OCI-LY7 (cell line): Measurements from ENCODE around the gene CDKN1C. TPM values are rescaled to one million over a fixed set of nuclear protein-coding genes. Genes with fewer than 3 reads are reported as not detected.

Source experiments
- BruUV-seq: library from RNA; stranded (reverse); fragments of 400-500 nt; replicated peaks from 2 replicates; lab custom pipeline; 2021; lab: Mats Ljungman, UMichigan
- CTCF ChIA-PET: fragments of 300-600 bp; sonication (Branson Sonifier 250); formaldehyde crosslinking; loops from one replicate; lab custom pipeline; 2022; ENCODE audit warnings: antibody characterized with exemption; ENCODE audit not compliant: unreplicated experiment; lab: Charles Lee
- POLR2A ChIA-PET: fragments of 300-600 bp; sonication (Branson Sonifier 250); formaldehyde crosslinking; loops from one replicate; lab custom pipeline; 2022; ENCODE audit warnings: antibody characterized with exemption; lab: Charles Lee
- DNase-seq: peaks from one replicate; pipeline ENCODE4 v3.0.0-alpha.2; 2015; ENCODE audit warnings: low spot score
- H2AFZ ChIP-seq: fragments of 200-600 bp; sonication (generic), shearing (Covaris generic); 2 replicates; pipeline ENCODE4 v1.6.1; 2014; ENCODE audit warnings: mild to moderate bottlenecking, antibody characterized with exemption, low read length, moderate library complexity
- H3K27ac ChIP-seq: fragments of 200-600 bp; sonication (generic); 2 replicates; pipeline ENCODE4 v1.5.1; 2014; ENCODE audit warnings: mixed run types, low read depth, mild to moderate bottlenecking, moderate library complexity, low read length, inconsistent platforms; ENCODE audit not compliant: poor library complexity, severe bottlenecking
- H3K36me3 ChIP-seq: fragments of 200-600 bp; sonication (generic); 2 replicates; pipeline ENCODE4 v1.6.1; 2014; ENCODE audit warnings: mild to moderate bottlenecking, antibody characterized with exemption, low read length, moderate library complexity, mixed read lengths; ENCODE audit not compliant: insufficient read depth
- H3K4me1 ChIP-seq: fragments of 200-600 bp; sonication (generic); 2 replicates; pipeline ENCODE4 v1.5.1; 2014; ENCODE audit warnings: mild to moderate bottlenecking, low read length; ENCODE audit not compliant: insufficient read depth, poor library complexity, severe bottlenecking
- H3K4me2 ChIP-seq: fragments of 200-600 bp; sonication (generic); 2 replicates; pipeline ENCODE4 v1.6.1; 2014; ENCODE audit warnings: mild to moderate bottlenecking, low read length
- H3K4me3 ChIP-seq: fragments of 200-600 bp; sonication (generic); 2 replicates; pipeline ENCODE4 v1.5.1; 2014; ENCODE audit warnings: mild to moderate bottlenecking, low read depth, low read length; ENCODE audit not compliant: poor library complexity, severe bottlenecking
- H3K79me2 ChIP-seq: fragments of 200-600 bp; sonication (generic); 2 replicates; pipeline ENCODE4 v1.6.1; 2016; ENCODE audit warnings: low read depth, mild to moderate bottlenecking, low read length, moderate library complexity, mixed read lengths; ENCODE audit not compliant: insufficient read depth
- H3K9me2 ChIP-seq: fragments of 200-600 bp; sonication (generic); 2 replicates; pipeline ENCODE4 v1.6.1; 2016; ENCODE audit warnings: mild to moderate bottlenecking, low read length, mixed read lengths; ENCODE audit not compliant: insufficient read depth
- H3K9me3 ChIP-seq: fragments of 200-600 bp; sonication (generic); 2 replicates; pipeline ENCODE4 v1.6.1; 2014; ENCODE audit warnings: mild to moderate bottlenecking, mixed run types, low read length, mixed read lengths
- H4K20me1 ChIP-seq: fragments of 200-600 bp; sonication (generic); 2 replicates; pipeline ENCODE4 v1.6.1; 2014; ENCODE audit warnings: mild to moderate bottlenecking, antibody characterized with exemption, low read length, moderate library complexity, mixed read lengths; ENCODE audit not compliant: insufficient read depth
- EZH2phosphoT487 ChIP-seq: fragments of 200-600 bp; sonication (generic); IDR thresholded peaks from 2 replicates; pipeline ENCODE4 v1.6.1; 2018; ENCODE audit warnings: low read depth, borderline replicate concordance, mild to moderate bottlenecking, mixed run types, antibody characterized with exemption, low read length, moderate library complexity, mixed read lengths
- intact Hi-C: fragments of 100-400 bp; cut with micrococcal nuclease; formaldehyde crosslinking; loops from one replicate; pipeline ENCODE4 v1.10.0; 2022; ENCODE audit not compliant: unreplicated experiment
- total RNA-seq, 2 experiments: library from RNA; depleted of rRNA in 1 of 2; stranded (reverse); fragments of >200 nt in 1 of 2; shearing (Covaris generic) in 1 of 2; gene quantifications; 2 replicates each; pipeline ENCODE4 v1.2.3, GENCODE V29; 2014 to 2022
- TF ChIP-seq, protein P1 (sequence below): fragments of 200-600 bp; sonication (generic); conservative IDR thresholded peaks from 2 replicates; pipeline ENCODE4 v1.5.1; 2014; ENCODE audit warnings: mild to moderate bottlenecking, antibody characterized with exemption, low read length, moderate library complexity, mixed read lengths

CDKN1C gene
- total RNA-seq, 2 experiments from 2014 or later: 0.13 to 0.55 TPM

DNA sequence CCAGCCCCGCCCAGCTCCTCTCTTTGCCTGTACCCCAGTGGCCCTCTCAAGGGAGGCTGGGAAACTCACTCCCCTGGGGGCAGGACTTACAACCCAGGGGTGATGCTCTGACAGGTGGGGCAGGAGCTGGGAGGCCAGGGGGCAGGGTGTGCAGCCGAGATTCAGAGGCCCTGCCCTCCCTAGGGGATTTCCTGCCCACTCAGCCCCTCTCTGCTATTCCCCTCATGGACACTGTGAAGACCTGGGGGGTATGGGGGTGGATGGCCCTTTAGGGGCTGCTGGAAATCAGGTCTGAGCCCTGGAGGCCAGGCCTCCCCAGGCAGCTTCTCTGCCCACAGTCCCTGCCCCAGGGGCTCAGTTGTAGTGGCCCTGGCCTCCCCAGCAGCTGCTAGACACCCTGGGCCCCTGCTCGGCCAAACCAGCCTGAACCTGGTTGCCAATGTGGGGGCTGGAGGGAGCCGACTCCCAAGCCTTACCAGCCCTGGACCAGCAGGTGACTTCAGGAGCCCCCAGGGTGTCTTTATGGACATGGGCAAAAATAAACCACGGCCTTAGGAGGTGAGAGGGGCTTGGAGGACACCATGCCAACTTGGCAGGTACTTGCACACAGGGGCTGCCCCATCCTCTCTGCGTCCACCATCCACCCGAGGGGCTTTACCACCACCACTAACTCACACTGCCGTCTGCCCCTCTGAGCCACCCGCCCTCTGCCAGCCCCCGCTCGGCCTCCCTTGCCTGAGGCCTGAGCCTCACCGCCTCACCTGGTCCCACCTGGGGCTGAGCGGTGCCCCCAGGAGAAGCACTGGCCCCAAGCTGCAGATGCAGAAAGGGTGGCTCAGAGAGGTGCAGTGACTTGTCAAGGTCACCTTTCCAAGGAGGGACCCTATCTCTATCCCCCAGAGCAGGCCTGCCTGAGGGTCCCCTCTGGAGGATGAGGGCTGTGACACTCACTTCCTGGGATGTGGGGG is 46.5 kb upstream of the CDKN1C start:
- Histone ChIP-seq H2AFZ (no peak overlapping the region), H3K36me3 (no peaks in the 10 kb centered on the region), H3K27ac (no peak overlapping the region), H3K9me3 (no peaks in the 10 kb centered on the region), H3K79me2 (no peaks in the 10 kb centered on the region), H3K4me3 (no peak overlapping the region), H4K20me1 (no peaks in the 10 kb centered on the region), H3K9me2 (no peaks in the 10 kb centered on the region), H3K4me2 (no peak overlapping the region), H3K4me1 (no peaks in the 10 kb centered on the region)
- ChIA-PET CTCF (interaction anchor here (0.6 kb wide), 1 partner anchor 10 kb away, joined by 3 read pairs; no protein-coding TSS in a partner anchor), POLR2A (no interaction called here)
- no peak for DNase-seq
- TF ChIP-seq, protein P1, sequence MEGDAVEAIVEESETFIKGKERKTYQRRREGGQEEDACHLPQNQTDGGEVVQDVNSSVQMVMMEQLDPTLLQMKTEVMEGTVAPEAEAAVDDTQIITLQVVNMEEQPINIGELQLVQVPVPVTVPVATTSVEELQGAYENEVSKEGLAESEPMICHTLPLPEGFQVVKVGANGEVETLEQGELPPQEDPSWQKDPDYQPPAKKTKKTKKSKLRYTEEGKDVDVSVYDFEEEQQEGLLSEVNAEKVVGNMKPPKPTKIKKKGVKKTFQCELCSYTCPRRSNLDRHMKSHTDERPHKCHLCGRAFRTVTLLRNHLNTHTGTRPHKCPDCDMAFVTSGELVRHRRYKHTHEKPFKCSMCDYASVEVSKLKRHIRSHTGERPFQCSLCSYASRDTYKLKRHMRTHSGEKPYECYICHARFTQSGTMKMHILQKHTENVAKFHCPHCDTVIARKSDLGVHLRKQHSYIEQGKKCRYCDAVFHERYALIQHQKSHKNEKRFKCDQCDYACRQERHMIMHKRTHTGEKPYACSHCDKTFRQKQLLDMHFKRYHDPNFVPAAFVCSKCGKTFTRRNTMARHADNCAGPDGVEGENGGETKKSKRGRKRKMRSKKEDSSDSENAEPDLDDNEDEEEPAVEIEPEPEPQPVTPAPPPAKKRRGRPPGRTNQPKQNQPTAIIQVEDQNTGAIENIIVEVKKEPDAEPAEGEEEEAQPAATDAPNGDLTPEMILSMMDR: no peak
- TF ChIP-seq EZH2phosphoT487: no peak
- intact Hi-C loops: loop anchor here (2.0 kb wide), 1 partner anchor 159 kb away; no protein-coding TSS in a partner anchor
- no TSS peak for BruUV-seq

DNA sequence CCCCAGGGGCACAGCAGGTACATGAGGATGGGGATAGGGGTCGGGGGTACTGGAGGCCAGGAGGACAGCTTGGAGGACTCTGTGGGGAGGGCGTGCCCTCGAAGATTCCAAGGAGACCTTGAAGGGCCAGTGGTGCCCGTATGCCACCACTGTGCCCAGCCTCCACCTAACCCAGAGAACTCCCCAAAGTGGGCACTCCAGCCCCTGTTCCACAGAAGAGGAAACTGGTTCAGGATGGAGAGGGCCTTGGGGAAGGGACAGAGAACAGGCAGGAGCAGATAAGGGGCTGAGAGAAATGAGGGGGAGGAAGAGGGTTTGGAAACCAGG is 45.8 kb upstream of the CDKN1C start:
- no peaks in the 10 kb centered on the region for H3K36me3 ChIP-seq
- H4K20me1 ChIP-seq: no peaks in the 10 kb centered on the region
- H3K4me3 ChIP-seq: no peak overlapping the region
- no TSS peak for BruUV-seq
- H2AFZ ChIP-seq: no peak overlapping the region
- TF ChIP-seq, protein P1: no peak
- TF ChIP-seq EZH2phosphoT487: no peak
- H3K4me2 ChIP-seq: no peak overlapping the region
- no peaks in the 10 kb centered on the region for H3K9me3 ChIP-seq
- ChIA-PET CTCF (interaction anchor here (0.6 kb wide), 1 partner anchor 11 kb away, joined by 3 read pairs; no protein-coding TSS in a partner anchor), POLR2A (no interaction called here)
- no peak overlapping the region for H3K27ac ChIP-seq
- H3K9me2 ChIP-seq: no peaks in the 10 kb centered on the region
- H3K79me2 ChIP-seq: no peaks in the 10 kb centered on the region
- no peaks in the 10 kb centered on the region for H3K4me1 ChIP-seq
- no peak for DNase-seq
- intact Hi-C loops: loop anchor here (2.0 kb wide), 1 partner anchor 159 kb away; no protein-coding TSS in a partner anchor
